K562 (cell line): ENCODE data around the gene PCNX3. TPM values are rescaled to one million over a fixed set of nuclear protein-coding genes. Genes with fewer than 3 reads are reported as not detected.

Source experiments
- AFF4 ChIP-seq: sonication (generic); formaldehyde crosslinking; IDR thresholded peaks from 2 replicates; pipeline ENCODE4 v1.8.0; 2023; ENCODE audit warnings: mild to moderate bottlenecking, missing genetic modification reagents
- KDM1A ChIP-seq, 2 experiments: fragments of 450-650 bp; IDR thresholded peaks; 2 replicates each; pipeline ENCODE4 v1.6.1; 2016; ENCODE audit warnings: mild to moderate bottlenecking in 2 of 2
- ZFP36 ChIP-seq: fragments of 150-350 bp; IDR thresholded peaks from 2 replicates; pipeline ENCODE4 v1.6.1; 2018; ENCODE audit warnings: low read length, low read depth; ENCODE audit not compliant: partially characterized antibody
- polyA plus RNA-seq, 8 experiments: library from polyadenylated mRNA; depleted of rRNA in 4 of 8; stranded (reverse) in 5 of 8; unstranded in 3 of 8; fragments of >200 nt; fragmentation: Nextera tagmentation in 2 of 8; fragmentation: Illumina TruSeq in 1 of 8; extraction: Ambion mirVana in 2 of 8; extraction: Trizol in 1 of 8; gene quantifications; 2 replicates each; pipeline versions ENCODE4 v1.2.1 to v1.2.3, GENCODE V29; 2011 to 2014; ENCODE audit warnings: inconsistent platforms in 1 of 8, missing spikeins in 1 of 8
- total RNA-seq, 7 experiments: library from RNA; depleted of rRNA in 6 of 7; stranded (reverse); fragments of >200 nt in 6 of 7; fragmentation: Illumina TruSeq in 2 of 7; extraction: Trizol in 2 of 7; gene quantifications; 2 replicates each; pipeline versions ENCODE4 v1.2.1 to v1.2.3, GENCODE V29; 2011 to 2021; ENCODE audit warnings: low replicate concordance in 1 of 7

The PCNX3 gene
- total and polyA plus RNA-seq, 9 of the 15 experiments (the other 6 are each of a cell fraction or from before 2014, with no cell fraction given) = 0.11 to 47.8 (median 12.8) TPM

GRCh38 chr11:65654375-65655349, 39.1 kb downstream of the PCNX3 start (continued):
- TF ChIP-seq KDM1A (IDR thresholded peaks at IDR 0.05) = 0 out of 4 replicates have a peak, but pooled peaks of 1 of the 2 experiments have one; percentile 12
- peak; percentile 96 for TF ChIP-seq ZFP36
- TF ChIP-seq AFF4 = peak; percentile 87; the same call in 1 of the 2 replicates
- TF ChIP-seq, all 486 proteins: peak for 11
